Tibial artery (tissue), 4 donors: ENCODE measurements around the gene UHMK1.

Source experiments
- DNase-seq, 2 donors: peaks; one replicate each; pipeline ENCODE4 v3.0.0-alpha.2; 2019
- H3K27ac ChIP-seq, 2 donors: fragments of 200-600 bp; sonication (generic) in 1 of 2; 1 replicate in 1 of 2; 2 replicates in 1 of 2; pipeline ENCODE4 v1.5.1; 2018 to 2019; ENCODE audit warnings: mild to moderate bottlenecking in 1 of 2
- H3K27me3 ChIP-seq, 2 donors: fragments of 200-600 bp; sonication (generic) in 1 of 2; one replicate each; pipeline versions ENCODE4 v1.5.1 to v1.6.0; 2016 to 2019
- H3K36me3 ChIP-seq, 3 donors: fragments of 200-600 bp; sonication (generic) in 2 of 3; one replicate each; pipeline ENCODE4 v1.5.1; 2016 to 2019; ENCODE audit warnings: mild to moderate bottlenecking in 2 of 3
- H3K4me1 ChIP-seq, 4 donors: fragments of 200-600 bp; sonication (generic) in 2 of 4; 1 replicate in 3 of 4; 2 replicates in 1 of 4; pipeline ENCODE4 v1.5.1; 2016 to 2019
- H3K4me3 ChIP-seq, 2 donors: fragments of 200-600 bp; sonication (generic) in 1 of 2; 1 replicate in 1 of 2; 2 replicates in 1 of 2; pipeline ENCODE4 v1.5.1; 2018 to 2019; ENCODE audit warnings: mild to moderate bottlenecking in 2 of 2
- H3K9me3 ChIP-seq, 3 donors: fragments of 200-600 bp; sonication (generic) in 1 of 3; one replicate each; pipeline ENCODE4 v1.5.1; 2016 to 2019
- CTCF ChIP-seq, 2 experiments: fragments of 200-600 bp in 1 of 2; fragments of 450-650 bp in 1 of 2; IDR thresholded peaks; one replicate each; pipeline ENCODE4 v1.5.1; 2017 to 2019; ENCODE audit warnings: antibody characterized with exemption in 2 of 2, mild to moderate bottlenecking in 1 of 2, moderate library complexity in 1 of 2
- intact Hi-C: fragments of 100-400 bp; cut with DNase I; formaldehyde crosslinking; loops from one replicate; pipeline ENCODE4 v1.15.0; 2023; ENCODE audit warnings: low total_unique reads

Gene UHMK1

DNA sequence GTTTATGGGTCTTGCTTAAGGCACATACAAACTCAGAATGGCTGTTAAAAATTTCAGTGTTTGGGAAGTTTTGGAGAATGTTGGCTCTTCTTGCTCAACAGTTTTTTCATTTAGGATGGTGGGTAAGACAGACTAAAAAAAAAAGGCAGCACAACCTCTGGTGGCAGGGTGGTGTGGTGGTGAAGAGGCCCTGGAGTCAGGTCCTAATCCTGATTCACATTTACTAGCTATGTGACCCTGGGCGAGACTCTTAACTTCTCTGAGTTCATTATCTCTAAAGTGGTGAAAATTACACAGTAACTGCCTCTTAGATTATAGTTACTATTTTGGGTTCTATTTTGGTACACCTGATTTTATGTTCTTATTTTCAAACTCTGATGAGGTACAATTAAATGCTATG lies 75.5 kb downstream of the UHMK1 start:
- no peak overlapping the region for H3K4me3 ChIP-seq
- H3K27ac ChIP-seq = no peak overlapping the region
- intact Hi-C loops = no loop called here
- peaks cover 0 to 19% (median 8%) of the 10 kb centered on the region in 3 donors for H3K36me3 ChIP-seq
- H3K27me3 ChIP-seq = no peaks in the 10 kb centered on the region
- H3K4me1 ChIP-seq = peaks cover 0 to 41% (median 18%) of the 10 kb centered on the region in 4 donors
- DNase-seq = no peak
- H3K9me3 ChIP-seq = no peaks in the 10 kb centered on the region
- TF ChIP-seq CTCF (IDR thresholded peaks at IDR 0.05) = no peak

GRCh38 chr1:162578071-162578700 lies 80.6 kb downstream of the UHMK1 start:
- TF ChIP-seq CTCF (IDR thresholded peaks at IDR 0.05) = no peak
- Histone ChIP-seq H3K27ac (no peak overlapping the region), H3K4me1 (peaks cover 0 to 14% (median 6%) of the 10 kb centered on the region in 4 donors), H3K9me3 (no peaks in the 10 kb centered on the region), H3K27me3 (no peaks in the 10 kb centered on the region), H3K36me3 (peaks cover 28 to 41% (median 33%) of the 10 kb centered on the region in 3 donors), H3K4me3 (no peak overlapping the region)
- no peak for DNase-seq
- intact Hi-C loops = no loop called here

DNA sequence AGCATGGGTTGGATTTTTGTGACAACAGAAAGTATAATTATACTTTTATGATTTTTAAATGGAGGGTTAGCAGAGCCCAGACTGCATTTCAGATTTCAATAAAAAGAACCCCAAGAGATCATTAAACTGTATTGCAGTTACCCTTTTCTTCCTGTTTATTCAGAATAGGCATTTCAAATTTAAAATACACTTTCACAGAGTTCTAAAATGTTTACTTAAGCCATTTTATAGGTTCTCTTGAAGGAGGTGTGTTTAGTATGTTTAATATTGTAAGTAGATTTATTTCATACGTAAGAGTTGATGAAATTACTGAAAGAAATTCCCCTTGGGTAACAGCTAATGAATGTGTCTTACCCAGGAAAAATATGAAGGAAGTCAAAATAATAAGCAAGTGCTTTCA lies 81.3 kb downstream of the UHMK1 start:
- Histone ChIP-seq H3K27ac (no peak overlapping the region), H3K36me3 (peaks cover 28 to 48% (median 41%) of the 10 kb centered on the region in 3 donors), H3K4me1 (peaks cover 0 to 7% (median under 1%) of the 10 kb centered on the region in 4 donors), H3K9me3 (no peaks in the 10 kb centered on the region), H3K27me3 (no peaks in the 10 kb centered on the region), H3K4me3 (no peak overlapping the region)
- TF ChIP-seq CTCF (IDR thresholded peaks at IDR 0.05) = no peak
- intact Hi-C loops = no loop called here
- no peak for DNase-seq
